DOHH2 (cell line): ENCODE measurements around the gene MRC1.

Source experiments
- H3F3A ChIP-seq: fragments of 200-600 bp; sonication (generic), shearing (Covaris generic); 2 replicates; pipeline ENCODE4 v1.6.0; 2016; ENCODE audit warnings: antibody characterized with exemption, mild to moderate bottlenecking; ENCODE audit not compliant: control insufficient read depth, insufficient read depth
- H3K27ac ChIP-seq: fragments of 200-600 bp; sonication (generic); 2 replicates; pipeline ENCODE4 v1.5.1; 2014; ENCODE audit warnings: low read depth, mild to moderate bottlenecking, low read length, moderate library complexity
- H3K27me3 ChIP-seq: fragments of 200-600 bp; sonication (generic); 2 replicates; pipeline ENCODE4 v1.6.1; 2014; ENCODE audit warnings: mild to moderate bottlenecking, low read length, mixed read lengths; ENCODE audit not compliant: control insufficient read depth
- H3K36me3 ChIP-seq: fragments of 200-600 bp; sonication (generic); 2 replicates; pipeline ENCODE4 v1.6.1; 2014; ENCODE audit warnings: mild to moderate bottlenecking, low read length, moderate library complexity, mixed read lengths; ENCODE audit not compliant: control insufficient read depth
- H3K4me1 ChIP-seq: fragments of 200-600 bp; sonication (generic); 2 replicates; pipeline ENCODE4 v1.6.1; 2014; ENCODE audit warnings: mild to moderate bottlenecking, low read length, mixed read lengths; ENCODE audit not compliant: control insufficient read depth
- H3K4me2 ChIP-seq: fragments of 200-600 bp; sonication (generic); 2 replicates; pipeline ENCODE4 v1.6.0; 2014; ENCODE audit warnings: mild to moderate bottlenecking, low read length, moderate library complexity
- H3K4me3 ChIP-seq: fragments of 200-600 bp; sonication (generic); 2 replicates; pipeline ENCODE4 v1.5.1; 2014; ENCODE audit warnings: mild to moderate bottlenecking, low read length, mixed read lengths
- H3K79me2 ChIP-seq: fragments of 200-600 bp; sonication (generic); 2 replicates; pipeline ENCODE4 v1.6.1; 2014; ENCODE audit warnings: mild to moderate bottlenecking, low read length, mixed read lengths; ENCODE audit not compliant: control insufficient read depth
- H3K9me2 ChIP-seq: fragments of 200-600 bp; sonication (generic); replicated peaks from 2 replicates; pipeline ENCODE4 v1.6.1; 2014; ENCODE audit warnings: mild to moderate bottlenecking, low read length, mixed read lengths; ENCODE audit not compliant: control insufficient read depth
- H3K9me3 ChIP-seq: fragments of 200-600 bp; sonication (generic); 2 replicates; pipeline ENCODE4 v1.6.1; 2014; ENCODE audit warnings: antibody characterized with exemption, low read length, mixed read lengths; ENCODE audit not compliant: control insufficient read depth, insufficient read depth
- H4K20me1 ChIP-seq: fragments of 200-600 bp; sonication (generic); 2 replicates; pipeline ENCODE4 v1.6.0; 2014; ENCODE audit warnings: low read depth, mild to moderate bottlenecking, antibody characterized with exemption, low read length, moderate library complexity; ENCODE audit not compliant: control insufficient read depth, insufficient read depth
- EZH2phosphoT487 ChIP-seq: fragments of 200-600 bp; sonication (generic); IDR thresholded peaks from 2 replicates; pipeline ENCODE4 v1.6.1; 2017; ENCODE audit warnings: borderline replicate concordance, mild to moderate bottlenecking, antibody characterized with exemption, low read length, moderate library complexity, mixed read lengths
- TF ChIP-seq, protein P1 (sequence below): fragments of 200-600 bp; sonication (generic); IDR thresholded peaks from one replicate; pipeline ENCODE4 v1.5.1; 2014; ENCODE audit warnings: antibody characterized with exemption, mild to moderate bottlenecking, low read depth, low read length; ENCODE audit not compliant: poor library complexity, severe bottlenecking

Gene MRC1

DNA sequence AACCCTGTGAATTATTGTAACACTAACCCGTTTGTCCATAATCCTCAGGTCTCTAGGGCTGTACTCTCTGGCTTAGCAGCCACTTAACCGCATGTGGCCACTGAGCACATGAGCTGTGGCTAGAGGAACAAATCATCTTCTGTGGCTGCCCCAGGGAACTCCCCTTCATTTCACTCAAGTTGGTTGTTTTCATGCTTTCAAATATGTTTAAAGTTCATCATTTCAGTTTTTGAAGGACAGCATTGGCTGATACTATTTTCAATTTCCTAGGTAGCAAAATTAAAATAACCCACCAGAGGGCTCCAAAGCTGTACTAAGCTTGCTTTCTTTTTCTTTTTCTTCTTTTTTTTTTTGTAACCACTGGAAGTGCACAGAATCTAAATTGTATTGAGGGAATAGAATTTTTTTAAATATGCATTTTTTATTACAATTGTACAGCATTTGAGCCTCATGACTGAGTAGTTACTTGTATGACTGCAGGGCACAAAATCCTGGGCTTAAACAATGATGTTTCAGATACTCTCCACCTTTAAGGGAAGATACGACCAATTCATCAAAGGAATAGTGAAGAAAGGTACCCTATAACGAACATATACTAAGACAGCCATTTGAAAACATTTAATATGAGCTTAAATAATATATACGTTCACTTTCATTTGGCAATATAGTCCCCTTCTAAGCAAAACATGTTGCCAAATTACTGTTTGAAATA is 38.6 kb downstream of the MRC1 start:
- Histone ChIP-seq H3K4me2 (no peak overlapping the region), H3K27me3 (no peaks in the 10 kb centered on the region), H3K27ac (no peak overlapping the region), H3K79me2 (no peaks in the 10 kb centered on the region), H3K4me1 (peaks cover 22% of the 10 kb centered on the region), H3F3A (no peaks in the 10 kb centered on the region), H3K9me3 (no peaks in the 10 kb centered on the region), H3K4me3 (no peak overlapping the region), H4K20me1 (no peaks in the 10 kb centered on the region), H3K36me3 (no peaks in the 10 kb centered on the region), H3K9me2 (no peaks in the 10 kb centered on the region)
- TF ChIP-seq, protein P1, sequence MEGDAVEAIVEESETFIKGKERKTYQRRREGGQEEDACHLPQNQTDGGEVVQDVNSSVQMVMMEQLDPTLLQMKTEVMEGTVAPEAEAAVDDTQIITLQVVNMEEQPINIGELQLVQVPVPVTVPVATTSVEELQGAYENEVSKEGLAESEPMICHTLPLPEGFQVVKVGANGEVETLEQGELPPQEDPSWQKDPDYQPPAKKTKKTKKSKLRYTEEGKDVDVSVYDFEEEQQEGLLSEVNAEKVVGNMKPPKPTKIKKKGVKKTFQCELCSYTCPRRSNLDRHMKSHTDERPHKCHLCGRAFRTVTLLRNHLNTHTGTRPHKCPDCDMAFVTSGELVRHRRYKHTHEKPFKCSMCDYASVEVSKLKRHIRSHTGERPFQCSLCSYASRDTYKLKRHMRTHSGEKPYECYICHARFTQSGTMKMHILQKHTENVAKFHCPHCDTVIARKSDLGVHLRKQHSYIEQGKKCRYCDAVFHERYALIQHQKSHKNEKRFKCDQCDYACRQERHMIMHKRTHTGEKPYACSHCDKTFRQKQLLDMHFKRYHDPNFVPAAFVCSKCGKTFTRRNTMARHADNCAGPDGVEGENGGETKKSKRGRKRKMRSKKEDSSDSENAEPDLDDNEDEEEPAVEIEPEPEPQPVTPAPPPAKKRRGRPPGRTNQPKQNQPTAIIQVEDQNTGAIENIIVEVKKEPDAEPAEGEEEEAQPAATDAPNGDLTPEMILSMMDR: peak; percentile 61
- TF ChIP-seq EZH2phosphoT487: no peak

- no peaks in the 10 kb centered on the region for H3K27me3 ChIP-seq
- H3K9me3 ChIP-seq: no peaks in the 10 kb centered on the region
- no peak for TF ChIP-seq EZH2phosphoT487
- TF ChIP-seq, protein P1: no peak
- no peaks in the 10 kb centered on the region for H3K9me2 ChIP-seq
- no peak overlapping the region for H3K4me2 ChIP-seq
- no peaks in the 10 kb centered on the region for H4K20me1 ChIP-seq
- H3F3A ChIP-seq: no peaks in the 10 kb centered on the region
- no peaks in the 10 kb centered on the region for H3K36me3 ChIP-seq
- no peaks in the 10 kb centered on the region for H3K79me2 ChIP-seq
- peaks cover 22% of the 10 kb centered on the region for H3K4me1 ChIP-seq
- no peak overlapping the region for H3K27ac ChIP-seq
- H3K4me3 ChIP-seq: no peak overlapping the region
Measured at GRCh38 chr10:17848646-17849045, 39.5 kb downstream of the MRC1 start.

GRCh38 chr10:17850501-17850900 is 41.4 kb downstream of the MRC1 start:
- TF ChIP-seq, protein P1: no peak
- no peak for TF ChIP-seq EZH2phosphoT487
- H3K4me2 ChIP-seq: peak overlapping the region; percentile 36
- no peak overlapping the region for H3K27ac ChIP-seq
- no peaks in the 10 kb centered on the region for H3K27me3 ChIP-seq
- no peaks in the 10 kb centered on the region for H3K9me3 ChIP-seq
- peaks cover 28% of the 10 kb centered on the region for H3K4me1 ChIP-seq
- no peaks in the 10 kb centered on the region for H3K36me3 ChIP-seq
- H3K9me2 ChIP-seq: no peaks in the 10 kb centered on the region
- H3K4me3 ChIP-seq: peak overlapping the region; percentile 6; the same call in 1 of the 2 replicates
- no peaks in the 10 kb centered on the region for H3F3A ChIP-seq
- H3K79me2 ChIP-seq: no peaks in the 10 kb centered on the region
- no peaks in the 10 kb centered on the region for H4K20me1 ChIP-seq
